HCT116 (cell line): ENCODE results near the gene WDR82.

ENCODE experiments used
- CEBPB ChIP-seq: IDR thresholded peaks from 2 replicates; pipeline ENCODE4 v1.6.1; 2012; ENCODE audit warnings: low read depth
- CTCF ChIP-seq, 3 experiments: fragments of 200-600 bp in 1 of 3; sonication (generic) in 1 of 3; IDR thresholded peaks in 2 of 3; conservative IDR thresholded peaks in 1 of 3; 2 replicates each; pipeline ENCODE4 v1.5.1; 2012 to 2017; ENCODE audit warnings: low read depth in 2 of 3, low read length in 2 of 3, antibody characterized with exemption in 1 of 3, borderline replicate concordance in 1 of 3, control low read depth in 1 of 3, mild to moderate bottlenecking in 1 of 3, mixed read lengths in 1 of 3, mixed run types in 1 of 3, moderate library complexity in 1 of 3; ENCODE audit not compliant: insufficient read depth in 1 of 3
- EZH2phosphoT487 ChIP-seq: fragments of 200-600 bp; IDR thresholded peaks from 2 replicates; pipeline ENCODE4 v1.6.1; 2018; ENCODE audit warnings: antibody characterized with exemption, borderline replicate concordance
- REST ChIP-seq: IDR thresholded peaks from 2 replicates; pipeline ENCODE4 v1.6.1; 2012; ENCODE audit warnings: low read depth
- SIN3A ChIP-seq: IDR thresholded peaks from 2 replicates; pipeline ENCODE4 v1.6.1; 2012; ENCODE audit warnings: low read depth

- TF ChIP-seq CTCF (IDR thresholded peaks at IDR 0.05 in 2 of 3, conservative IDR thresholded peaks at IDR 0.05 in 1 of 3; ENCODE audit: borderline replicate concordance in 1 of 3, insufficient read depth in 1 of 3, low read depth in 2 of 3, low read length in 2 of 3) (no peak), EZH2phosphoT487 (no peak), SIN3A (no peak), REST (no peak), CEBPB (no peak)
Measured at GRCh38 chr3:52297242-52298148, 19.0 kb upstream of the WDR82 start.
